ENCODE results near the gene IAPP.

Gene IAPP

GRCh38 chr12:21372602-21373001, at the start of gene IAPP:
Gene IAPP, plus strand, starts transcription at chr12:21372902. Its CDS starts 450 bp downstream, at chr12:21373352.
- Mint-ChIP-seq H3K4me1 (ENCODE audit: low read depth) (peaks cover 4% of the 10 kb centered on the region), H3K27ac (no peak within 1 kb of the TSS), H3K4me3 (no peak within 1 kb of the TSS), H3K9me3 (no peaks in the 10 kb centered on the region), H3K27me3 (ENCODE audit: low read depth) (peaks cover 11% of the 10 kb centered on the region), H3K36me3 (ENCODE audit: low read depth) (no peaks in the 10 kb centered on the region)

DNA sequence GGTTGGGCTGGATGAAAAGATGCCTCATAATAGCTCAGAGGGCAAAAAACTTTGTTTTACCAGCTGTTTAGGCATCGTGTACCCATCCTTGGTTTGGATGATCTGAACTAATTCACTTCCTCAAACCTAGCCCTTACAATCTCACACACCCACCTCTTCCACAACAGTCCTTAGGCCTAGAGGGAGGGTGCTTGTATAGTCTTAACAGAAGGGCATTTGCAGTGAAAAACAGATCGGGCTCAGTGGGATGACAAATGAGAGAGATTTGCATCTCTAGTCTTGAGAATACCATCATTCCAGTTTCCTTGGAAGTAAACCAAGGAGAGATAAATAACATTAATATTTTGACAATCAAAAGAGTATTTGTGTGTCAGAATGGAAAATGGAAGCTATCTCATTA, 49.0 kb upstream of the IAPP start:
- Mint-ChIP-seq H3K4me3 (no peak overlapping the region), H3K4me1 (ENCODE audit: low read depth) (no peaks in the 10 kb centered on the region), H3K9me3 (peaks cover 19% of the 10 kb centered on the region), H3K27me3 (ENCODE audit: low read depth) (no peaks in the 10 kb centered on the region), H3K27ac (no peak overlapping the region), H3K36me3 (ENCODE audit: low read depth) (no peaks in the 10 kb centered on the region)

GRCh38 chr12:21324551-21324950, 48.2 kb upstream of the IAPP start:
- Mint-ChIP-seq H3K9me3 (peaks cover 24% of the 10 kb centered on the region), H3K4me1 (ENCODE audit: low read depth) (no peaks in the 10 kb centered on the region), H3K36me3 (ENCODE audit: low read depth) (no peaks in the 10 kb centered on the region), H3K4me3 (no peak overlapping the region), H3K27ac (no peak overlapping the region), H3K27me3 (ENCODE audit: low read depth) (no peaks in the 10 kb centered on the region)

- no peak overlapping the region for H3K27ac Mint-ChIP-seq
- no peaks in the 10 kb centered on the region for H3K36me3 Mint-ChIP-seq (ENCODE audit: low read depth)
- H3K4me3 Mint-ChIP-seq: no peak overlapping the region
Measured at GRCh38 chr12:21328578-21328977, 44.1 kb upstream of the IAPP start.

GRCh38 chr12:21330682-21331253, 41.9 kb upstream of the IAPP start:
- H3K36me3 Mint-ChIP-seq (ENCODE audit: low read depth): no peaks in the 10 kb centered on the region
- no peaks in the 10 kb centered on the region for H3K27me3 Mint-ChIP-seq (ENCODE audit: low read depth)
- peaks cover 42% of the 10 kb centered on the region for H3K9me3 Mint-ChIP-seq
- H3K4me3 Mint-ChIP-seq: no peak overlapping the region
- H3K27ac Mint-ChIP-seq: no peak overlapping the region
- no peaks in the 10 kb centered on the region for H3K4me1 Mint-ChIP-seq (ENCODE audit: low read depth)

More at GRCh38 chr12:21328578-21328977, 44.1 kb upstream of the IAPP start:
- Mint-ChIP-seq H3K4me1 (ENCODE audit: low read depth) (no peaks in the 10 kb centered on the region), H3K9me3 (peaks cover 42% of the 10 kb centered on the region), H3K27me3 (ENCODE audit: low read depth) (no peaks in the 10 kb centered on the region)

GRCh38 chr12:21334771-21335325, 37.9 kb upstream of the IAPP start, which contains the start of gene SLCO1A2:
Gene SLCO1A2, minus strand, starts transcription at chr12:21334917. Its CDS starts 270 bp downstream, at chr12:21334647.
- Mint-ChIP-seq H3K4me1 (ENCODE audit: low read depth) (no peaks in the 10 kb centered on the region), H3K4me3 (no peak within 1 kb of the TSS), H3K36me3 (ENCODE audit: low read depth) (no peaks in the 10 kb centered on the region)

GRCh38 chr12:21336656-21337055, 36.0 kb upstream of the IAPP start:
- Mint-ChIP-seq H3K27me3 (ENCODE audit: low read depth) (no peaks in the 10 kb centered on the region), H3K27ac (no peak overlapping the region), H3K36me3 (ENCODE audit: low read depth) (no peaks in the 10 kb centered on the region), H3K4me3 (no peak overlapping the region), H3K4me1 (ENCODE audit: low read depth) (no peaks in the 10 kb centered on the region), H3K9me3 (peaks cover 8% of the 10 kb centered on the region)

More at GRCh38 chr12:21334771-21335325, 37.9 kb upstream of the IAPP start, which contains the start of gene SLCO1A2:
- Mint-ChIP-seq H3K27ac (no peak within 1 kb of the TSS), H3K9me3 (peaks cover 19% of the 10 kb centered on the region), H3K27me3 (ENCODE audit: low read depth) (no peaks in the 10 kb centered on the region)

DNA sequence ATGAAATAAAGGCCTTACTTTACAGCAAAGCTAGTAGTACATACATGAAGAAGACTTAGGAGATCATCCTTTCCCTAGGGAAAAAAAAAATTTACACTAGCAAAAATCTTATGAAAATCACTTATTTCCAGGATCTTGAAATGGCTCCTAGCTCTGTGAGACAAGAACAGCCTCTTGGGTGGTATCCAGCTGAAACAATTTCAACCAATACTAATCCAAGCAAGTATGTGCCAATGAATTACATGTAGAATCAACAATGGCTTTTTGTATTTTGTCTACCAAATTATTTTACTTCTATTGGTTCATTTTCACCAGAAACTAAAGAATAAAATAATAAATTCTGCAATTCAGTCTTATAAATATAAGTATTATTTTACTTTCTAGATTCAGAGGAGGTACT, 35.2 kb upstream of the IAPP start:
- Mint-ChIP-seq H3K27me3 (ENCODE audit: low read depth) (no peaks in the 10 kb centered on the region), H3K36me3 (ENCODE audit: low read depth) (no peaks in the 10 kb centered on the region), H3K4me3 (no peak overlapping the region), H3K4me1 (ENCODE audit: low read depth) (no peaks in the 10 kb centered on the region), H3K27ac (no peak overlapping the region), H3K9me3 (peaks cover under 1% of the 10 kb centered on the region)

GRCh38 chr12:21337959-21338744, 34.5 kb upstream of the IAPP start:
- no peaks in the 10 kb centered on the region for H3K9me3 Mint-ChIP-seq
- no peak overlapping the region for H3K4me3 Mint-ChIP-seq

GRCh38 chr12:21339921-21340320, 32.8 kb upstream of the IAPP start:
- H3K27me3 Mint-ChIP-seq (ENCODE audit: low read depth): no peaks in the 10 kb centered on the region
- H3K27ac Mint-ChIP-seq: no peak overlapping the region
- H3K4me1 Mint-ChIP-seq (ENCODE audit: low read depth): no peaks in the 10 kb centered on the region
- H3K9me3 Mint-ChIP-seq: no peaks in the 10 kb centered on the region
- H3K36me3 Mint-ChIP-seq (ENCODE audit: low read depth): no peaks in the 10 kb centered on the region
- no peak overlapping the region for H3K4me3 Mint-ChIP-seq

More at GRCh38 chr12:21337959-21338744, 34.5 kb upstream of the IAPP start:
- no peaks in the 10 kb centered on the region for H3K27me3 Mint-ChIP-seq (ENCODE audit: low read depth)
- no peaks in the 10 kb centered on the region for H3K36me3 Mint-ChIP-seq (ENCODE audit: low read depth)
- H3K27ac Mint-ChIP-seq: no peak overlapping the region
- no peaks in the 10 kb centered on the region for H3K4me1 Mint-ChIP-seq (ENCODE audit: low read depth)

DNA sequence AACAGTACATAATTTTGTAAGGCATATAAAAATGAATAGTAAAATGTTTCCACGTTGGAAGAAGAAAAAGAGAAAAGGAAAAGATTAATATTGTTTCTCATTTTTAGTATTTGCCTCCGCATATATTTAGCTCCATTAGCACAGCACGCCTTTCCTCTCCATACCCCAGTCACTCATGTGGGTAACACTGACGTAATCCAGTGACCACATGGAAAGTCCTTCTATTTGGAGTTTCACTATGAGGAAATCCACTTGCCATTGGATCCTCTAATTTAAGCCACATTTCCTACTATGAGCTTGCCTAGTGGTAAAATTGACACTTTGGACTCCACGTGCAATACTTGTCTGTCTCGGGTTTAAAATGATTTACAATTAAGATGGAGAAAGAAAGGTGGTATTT, 32.3 kb upstream of the IAPP start:
- Mint-ChIP-seq H3K36me3 (ENCODE audit: low read depth) (no peaks in the 10 kb centered on the region), H3K4me1 (ENCODE audit: low read depth) (no peaks in the 10 kb centered on the region), H3K27me3 (ENCODE audit: low read depth) (no peaks in the 10 kb centered on the region), H3K27ac (no peak overlapping the region), H3K9me3 (no peaks in the 10 kb centered on the region), H3K4me3 (no peak overlapping the region)

DNA sequence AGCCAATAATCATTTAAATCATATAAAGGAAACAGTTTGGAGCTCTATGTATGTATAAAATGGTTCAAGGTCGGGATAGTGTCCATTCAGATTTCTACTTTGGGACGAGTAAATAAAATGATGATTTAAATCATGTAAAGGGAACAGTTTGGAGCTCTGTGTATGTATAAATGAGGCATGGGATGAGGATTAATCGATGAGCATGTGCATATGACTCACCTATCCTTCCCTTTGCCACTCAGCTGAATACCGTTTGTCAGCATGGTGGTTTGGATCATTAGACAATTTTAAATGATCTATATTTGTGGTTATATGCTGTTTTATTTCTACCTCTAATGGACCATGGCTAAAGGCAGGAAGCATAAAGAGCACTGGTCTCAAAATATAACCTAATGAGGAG, 30.9 kb upstream of the IAPP start:
- H3K4me3 Mint-ChIP-seq: no peak overlapping the region
- H3K36me3 Mint-ChIP-seq (ENCODE audit: low read depth): no peaks in the 10 kb centered on the region
- no peaks in the 10 kb centered on the region for H3K9me3 Mint-ChIP-seq
- no peak overlapping the region for H3K27ac Mint-ChIP-seq
- no peaks in the 10 kb centered on the region for H3K27me3 Mint-ChIP-seq (ENCODE audit: low read depth)
- no peaks in the 10 kb centered on the region for H3K4me1 Mint-ChIP-seq (ENCODE audit: low read depth)

DNA sequence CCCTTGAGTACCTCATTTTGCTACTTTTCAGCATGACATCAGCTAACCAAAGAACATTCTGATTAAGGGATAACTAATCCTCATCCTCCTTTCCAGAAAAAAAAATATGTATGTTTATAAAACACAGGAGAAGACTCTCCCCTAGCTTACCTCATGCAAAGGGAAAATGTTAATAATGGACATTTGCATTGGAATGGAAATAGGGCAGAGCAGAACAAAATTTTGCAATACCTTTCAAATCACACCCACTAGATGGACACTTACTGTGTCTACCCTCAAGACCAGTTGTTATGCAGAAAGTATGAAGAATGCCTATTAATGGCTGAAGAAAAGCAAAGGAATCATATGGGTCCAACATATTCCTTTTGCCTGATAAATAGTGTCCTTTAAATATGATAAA, 29.1 kb upstream of the IAPP start:
- Mint-ChIP-seq H3K27ac (no peak overlapping the region), H3K9me3 (no peaks in the 10 kb centered on the region), H3K4me1 (ENCODE audit: low read depth) (no peaks in the 10 kb centered on the region), H3K36me3 (ENCODE audit: low read depth) (no peaks in the 10 kb centered on the region), H3K27me3 (ENCODE audit: low read depth) (no peaks in the 10 kb centered on the region), H3K4me3 (no peak overlapping the region)

GRCh38 chr12:21346542-21347205, 26.0 kb upstream of the IAPP start:
- Mint-ChIP-seq H3K4me3 (no peak overlapping the region), H3K4me1 (ENCODE audit: low read depth) (no peaks in the 10 kb centered on the region), H3K27ac (no peak overlapping the region), H3K27me3 (ENCODE audit: low read depth) (peaks cover 5% of the 10 kb centered on the region), H3K9me3 (no peaks in the 10 kb centered on the region), H3K36me3 (ENCODE audit: low read depth) (no peaks in the 10 kb centered on the region)

Data from T-helper 1 cell treated with Interleukin-12 subunit alpha and Interleukin-12 subunit beta and Interleukin-4 antibody, amounts not matched to agents 30 μg/mL and 1 μg/mL, for 36 hours (primary cell).